HEK293T (cell line): ENCODE measurements around the gene RRP1B.

Source experiments
- CTCF ChIA-PET: fragments of 350-600 bp; formaldehyde crosslinking; extraction: SDS; loops from one replicate; lab custom pipeline; 2021; ENCODE audit warnings: antibody characterized with exemption, inconsistent platforms; lab: Yijun Ruan, JAX
- POLR2A ChIA-PET: fragments of 350-600 bp; formaldehyde crosslinking; extraction: SDS; loops from one replicate; lab custom pipeline; 2020; ENCODE audit warnings: antibody characterized with exemption, inconsistent platforms; lab: Yijun Ruan, JAX
- DNase-seq: peaks from one replicate; pipeline ENCODE4 v3.0.0; 2012; ENCODE audit warnings: mixed read lengths; ENCODE audit errors: extremely low spot score
- ARNT ChIP-seq: fragments of 450-650 bp; IDR thresholded peaks from 2 replicates; pipeline ENCODE4 v1.6.1; 2017; ENCODE audit warnings: mild to moderate bottlenecking
- BHLHE40 ChIP-seq: fragments of 450-650 bp; IDR thresholded peaks from 2 replicates; pipeline ENCODE4 v1.6.1; 2016; ENCODE audit warnings: mild to moderate bottlenecking, moderate library complexity, borderline replicate concordance
- CTBP1 ChIP-seq: fragments of 450-650 bp; IDR thresholded peaks from 2 replicates; pipeline ENCODE4 v1.6.1; 2016; ENCODE audit warnings: borderline replicate concordance
- ELF4 ChIP-seq: fragments of 450-650 bp; IDR thresholded peaks from 2 replicates; pipeline ENCODE4 v1.6.1; 2017; ENCODE audit warnings: antibody characterized with exemption
- FOXA1 ChIP-seq: fragments of 450-650 bp; IDR thresholded peaks from 2 replicates; pipeline ENCODE4 v1.6.1; 2016; ENCODE audit warnings: mild to moderate bottlenecking
- FOXK2 ChIP-seq: fragments of 450-650 bp; IDR thresholded peaks from 2 replicates; pipeline ENCODE4 v1.6.1; 2016; ENCODE audit warnings: mild to moderate bottlenecking
- FOXM1 ChIP-seq: fragments of 450-650 bp; IDR thresholded peaks from 2 replicates; pipeline ENCODE4 v1.6.1; 2017; ENCODE audit warnings: mild to moderate bottlenecking, borderline replicate concordance
- HDGF ChIP-seq: fragments of 450-650 bp; IDR thresholded peaks from 2 replicates; pipeline ENCODE4 v1.6.1; 2017; ENCODE audit warnings: antibody characterized with exemption, borderline replicate concordance
- L3MBTL2 ChIP-seq: fragments of 450-650 bp; conservative IDR thresholded peaks from 2 replicates; pipeline ENCODE4 v1.6.1; 2016; ENCODE audit warnings: mild to moderate bottlenecking
- LEF1 ChIP-seq: fragments of 450-650 bp; IDR thresholded peaks from 2 replicates; pipeline ENCODE4 v1.6.1; 2017; ENCODE audit warnings: mild to moderate bottlenecking, borderline replicate concordance
- NFRKB ChIP-seq: fragments of 450-650 bp; IDR thresholded peaks from 2 replicates; pipeline ENCODE4 v1.6.1; 2016; ENCODE audit warnings: mild to moderate bottlenecking, moderate library complexity
- SP1 ChIP-seq: fragments of 450-650 bp; IDR thresholded peaks from 2 replicates; pipeline ENCODE4 v1.6.1; 2017
- SUZ12 ChIP-seq: fragments of 450-650 bp; IDR thresholded peaks from 2 replicates; pipeline ENCODE4 v1.6.1; 2016; ENCODE audit warnings: mild to moderate bottlenecking
- TARDBP ChIP-seq: fragments of 450-650 bp; IDR thresholded peaks from 2 replicates; pipeline ENCODE4 v1.6.1; 2016
- ZNF384 ChIP-seq: fragments of 450-650 bp; IDR thresholded peaks from 2 replicates; pipeline ENCODE4 v1.6.1; 2016
- TF ChIP-seq, protein P1 (sequence below): fragments of 450-650 bp; IDR thresholded peaks from 2 replicates; pipeline ENCODE4 v1.6.1; 2016

The RRP1B gene

DNA sequence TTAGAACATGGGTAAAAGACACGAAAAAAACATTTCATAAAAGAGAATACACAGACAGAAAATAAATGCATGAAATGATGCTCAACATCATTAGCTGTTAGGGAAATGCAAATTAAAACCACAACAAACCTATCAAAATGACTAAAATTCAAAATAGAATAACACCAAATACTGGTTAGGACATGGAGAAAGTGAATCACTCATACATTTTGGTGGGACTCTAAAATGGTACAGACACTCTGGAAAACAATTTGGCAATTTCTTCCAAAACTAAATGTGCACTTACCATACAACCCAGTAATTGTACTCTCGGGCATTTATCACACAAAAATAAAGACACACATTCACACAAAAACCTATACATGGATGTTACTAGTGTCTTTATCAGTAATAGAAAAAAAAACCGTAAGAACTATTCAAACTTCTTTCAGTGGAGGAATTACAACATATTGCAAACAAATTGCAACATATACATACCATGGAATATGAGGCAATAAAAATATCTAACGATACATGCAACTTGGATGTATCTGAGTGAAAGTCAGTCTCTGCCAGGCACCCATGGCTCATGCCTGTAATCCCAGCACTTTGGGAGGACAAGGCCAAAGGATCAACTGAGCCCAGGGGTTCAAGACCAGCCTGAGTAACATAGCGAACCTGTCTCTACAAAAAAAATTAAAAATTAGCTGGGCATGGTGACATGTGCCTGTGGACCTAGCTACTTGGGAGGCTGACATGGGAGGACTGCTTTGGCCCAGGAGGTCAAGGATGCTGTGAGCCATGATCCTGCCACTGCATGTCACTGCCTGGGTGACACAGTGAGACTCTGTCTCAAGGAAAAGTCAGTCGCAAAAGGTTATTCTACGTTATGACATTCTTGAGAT lies 19.6 kb upstream of the RRP1B start:
- ChIA-PET POLR2A (no interaction called here), CTCF (no interaction called here)
- DNase-seq = no peak
- TF ChIP-seq FOXM1 (no peak), HDGF (no peak), FOXK2 (no peak), ZNF384 (no peak)

- POLR2A ChIA-PET = no interaction called here
- CTCF ChIA-PET = no interaction called here
- DNase-seq = no peak
- TF ChIP-seq, protein P1, sequence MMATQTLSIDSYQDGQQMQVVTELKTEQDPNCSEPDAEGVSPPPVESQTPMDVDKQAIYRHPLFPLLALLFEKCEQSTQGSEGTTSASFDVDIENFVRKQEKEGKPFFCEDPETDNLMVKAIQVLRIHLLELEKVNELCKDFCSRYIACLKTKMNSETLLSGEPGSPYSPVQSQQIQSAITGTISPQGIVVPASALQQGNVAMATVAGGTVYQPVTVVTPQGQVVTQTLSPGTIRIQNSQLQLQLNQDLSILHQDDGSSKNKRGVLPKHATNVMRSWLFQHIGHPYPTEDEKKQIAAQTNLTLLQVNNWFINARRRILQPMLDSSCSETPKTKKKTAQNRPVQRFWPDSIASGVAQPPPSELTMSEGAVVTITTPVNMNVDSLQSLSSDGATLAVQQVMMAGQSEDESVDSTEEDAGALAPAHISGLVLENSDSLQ = no peak
- no peak for TF ChIP-seq HDGF
- no peak for TF ChIP-seq FOXM1
- TF ChIP-seq L3MBTL2 = no peak
- TF ChIP-seq SUZ12 = no peak
- no peak for TF ChIP-seq LEF1
- TF ChIP-seq CTBP1 = no peak
- no peak for TF ChIP-seq SP1
- no peak for TF ChIP-seq BHLHE40
- no peak for TF ChIP-seq ARNT
Measured at GRCh38 chr21:43640400-43640799, 19.0 kb upstream of the RRP1B start.

GRCh38 chr21:43643193-43643592 lies 16.2 kb upstream of the RRP1B start:
- TF ChIP-seq NFRKB (no peak), L3MBTL2 (no peak), FOXA1 (no peak), HDGF (no peak), SUZ12 (no peak), FOXM1 (no peak), ELF4 (no peak)
- POLR2A ChIA-PET = no interaction called here
- no peak for DNase-seq
- CTCF ChIA-PET = no interaction called here

GRCh38 chr21:43644071-43644470 lies 15.3 kb upstream of the RRP1B start:
- CTCF ChIA-PET = interaction anchor here (1.4 kb wide), 1 partner anchor 33 kb away, joined by 3 read pairs; no protein-coding TSS in a partner anchor
- POLR2A ChIA-PET = no interaction called here
- TF ChIP-seq L3MBTL2 (no peak), HDGF (no peak), CTBP1 (no peak), FOXK2 (no peak), NFRKB (no peak), ARNT (no peak), FOXM1 (no peak), TARDBP (no peak), ELF4 (no peak), FOXA1 (no peak), SP1 (no peak), ZNF384 (no peak), SUZ12 (no peak), BHLHE40 (no peak), LEF1 (no peak)
- TF ChIP-seq, protein P1 = no peak
- no peak for DNase-seq

- ChIA-PET POLR2A (no interaction called here), CTCF (interaction anchor here (1.4 kb wide), 1 partner anchor 33 kb away, joined by 3 read pairs; no protein-coding TSS in a partner anchor)
- no peak for DNase-seq
- TF ChIP-seq, protein P1 = no peak
- TF ChIP-seq TARDBP (no peak), LEF1 (no peak), HDGF (no peak), FOXA1 (no peak), ARNT (no peak), SP1 (no peak), FOXM1 (no peak), ZNF384 (no peak), L3MBTL2 (no peak), BHLHE40 (no peak), FOXK2 (no peak), NFRKB (no peak), ELF4 (no peak), CTBP1 (no peak), SUZ12 (no peak)
Measured at GRCh38 chr21:43644609-43645008, 14.8 kb upstream of the RRP1B start.
